ENCODE data around the gene BCKDHA.
A peak's percentile ranks its signal among the peaks of the same experiment; 100 is the strongest.
"Not testable (repeated sequence)": the region's sequence is repeated elsewhere in the genome, so short reads cannot be mapped to it uniquely, and the experiment has no call there.

BCKDHA gene

DNA sequence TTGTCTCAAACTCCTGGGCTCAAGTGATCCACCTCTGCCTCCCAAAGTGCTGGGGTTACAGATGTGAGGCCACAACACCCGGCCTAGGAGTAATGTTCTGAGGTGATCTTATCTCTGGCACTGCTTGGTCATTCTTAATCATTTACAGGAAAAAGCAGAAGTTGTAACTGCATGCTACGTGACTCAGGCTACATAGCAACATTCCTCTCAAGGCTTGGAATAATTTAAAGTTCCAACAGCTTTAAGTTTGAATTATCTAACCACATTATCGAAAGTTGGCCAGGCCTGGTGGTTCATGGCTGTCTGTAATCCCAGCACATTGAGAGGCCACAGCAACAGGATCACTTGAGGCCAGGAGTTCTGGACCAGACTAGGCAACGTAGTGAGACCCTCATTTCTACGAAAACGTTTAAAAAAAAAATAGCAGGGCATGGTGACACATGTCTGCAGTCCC, 29.7 kb upstream of the BCKDHA start:
- Histone ChIP-seq H3K27me3 (ENCODE audit: control insufficient read depth, insufficient read depth, low read length, poor library complexity, severe bottlenecking) (no peaks in the 10 kb centered on the region), H3K4me1 (ENCODE audit: control insufficient read depth, insufficient read depth, low read length) (peaks cover 6% of the 10 kb centered on the region), H3K9me3 (ENCODE audit: control insufficient read depth, low read length) (no peaks in the 10 kb centered on the region), H3K4me3 (ENCODE audit: insufficient read depth, low read depth, low read length) (no peak overlapping the region), H3K27ac (ENCODE audit: insufficient read depth, low read depth, low read length, poor library complexity, severe bottlenecking) (no peak overlapping the region), H3K36me3 (ENCODE audit: control insufficient read depth, insufficient read depth, low read length) (no peaks in the 10 kb centered on the region)
- WGBS, 2 experiments: 93% methylated on average over 6 of the region's 6 CpGs

DNA sequence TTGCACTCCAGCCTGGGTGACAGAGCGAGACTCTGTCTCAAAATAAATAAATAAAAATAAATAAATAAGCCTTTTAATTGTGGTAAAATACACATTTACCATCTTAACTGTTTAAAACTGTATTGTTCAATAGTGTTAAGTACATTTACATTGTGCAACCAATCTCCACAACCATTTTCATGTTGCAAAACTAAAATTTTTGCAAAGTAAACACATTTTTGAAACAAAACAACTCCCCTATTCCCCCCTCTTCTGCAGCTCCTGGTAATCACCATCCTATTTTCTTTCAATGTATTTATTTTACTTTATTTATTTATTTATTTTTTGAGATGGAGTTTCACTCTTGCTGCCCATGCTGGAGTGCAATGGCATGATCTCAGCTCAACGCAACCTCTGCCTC, 27.8 kb upstream of the BCKDHA start:
- no peaks in the 10 kb centered on the region for H3K27me3 ChIP-seq (ENCODE audit: control insufficient read depth, insufficient read depth, low read length, poor library complexity, severe bottlenecking)
- 94 to 96% methylated on average over 1 of the region's 2 CpGs for WGBS, 2 experiments
- no peaks in the 10 kb centered on the region for H3K36me3 ChIP-seq (ENCODE audit: control insufficient read depth, insufficient read depth, low read length)
- no peak overlapping the region for H3K27ac ChIP-seq (ENCODE audit: insufficient read depth, low read depth, low read length, poor library complexity, severe bottlenecking)
- no peaks in the 10 kb centered on the region for H3K4me1 ChIP-seq (ENCODE audit: control insufficient read depth, insufficient read depth, low read length)
- no peak overlapping the region for H3K4me3 ChIP-seq (ENCODE audit: insufficient read depth, low read depth, low read length)
- no peaks in the 10 kb centered on the region for H3K9me3 ChIP-seq (ENCODE audit: control insufficient read depth, low read length)

DNA sequence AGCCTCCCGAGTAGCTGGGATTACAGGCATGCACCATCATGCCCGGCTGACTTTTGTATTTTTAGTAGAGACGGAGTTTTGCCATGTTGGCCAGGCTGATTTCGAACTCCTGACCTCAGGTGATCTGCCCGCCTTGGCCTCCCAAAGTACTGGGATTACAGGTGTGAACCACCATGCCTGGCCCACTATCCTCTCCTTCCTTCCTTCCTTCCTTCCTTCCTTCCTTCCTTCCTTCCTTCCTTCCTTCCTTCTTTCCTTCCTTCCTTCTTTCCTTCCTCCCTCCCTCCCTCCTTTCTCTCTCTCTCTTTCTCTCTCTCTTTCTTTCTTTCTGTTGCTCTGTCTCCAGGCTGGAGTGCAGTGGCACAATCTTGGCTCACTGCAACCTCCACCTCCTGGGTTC, 26.5 kb upstream of the BCKDHA start:
- H3K4me1 ChIP-seq (ENCODE audit: control insufficient read depth, insufficient read depth, low read length); H3K36me3 ChIP-seq (ENCODE audit: control insufficient read depth, insufficient read depth, low read length): not testable (repeated sequence)
- 92 to 96% methylated on average over 5 of the region's 5 CpGs for WGBS, 2 experiments

DNA sequence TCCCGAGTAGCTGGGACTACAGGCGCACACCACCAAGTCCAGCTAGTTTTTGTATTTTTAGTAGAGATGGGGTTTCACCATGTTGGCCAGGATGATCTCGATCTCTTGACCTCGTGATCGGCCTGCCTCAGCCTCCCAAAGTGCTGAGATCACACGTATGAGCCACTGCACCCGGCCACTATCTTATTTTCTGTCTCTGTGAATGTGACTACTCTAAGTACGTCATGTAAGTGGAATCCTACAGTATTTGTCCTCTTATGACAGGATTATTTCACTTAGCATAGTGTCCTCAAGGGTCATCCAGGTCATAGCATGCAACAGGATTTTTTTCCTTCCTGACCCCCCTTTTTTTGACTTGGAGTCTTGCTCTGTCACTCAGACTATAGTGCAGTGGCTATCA, 26.1 kb upstream of the BCKDHA start:
- H3K4me3 ChIP-seq (ENCODE audit: insufficient read depth, low read depth, low read length): no peak overlapping the region
- H3K27ac ChIP-seq (ENCODE audit: insufficient read depth, low read depth, low read length, poor library complexity, severe bottlenecking): no peak overlapping the region
- no peaks in the 10 kb centered on the region for H3K27me3 ChIP-seq (ENCODE audit: control insufficient read depth, insufficient read depth, low read length, poor library complexity, severe bottlenecking)
- peaks cover 4% of the 10 kb centered on the region for H3K4me1 ChIP-seq (ENCODE audit: control insufficient read depth, insufficient read depth, low read length)
- WGBS, 2 experiments: 94% methylated on average over 8 of the region's 8 CpGs
- H3K9me3 ChIP-seq (ENCODE audit: control insufficient read depth, low read length): no peaks in the 10 kb centered on the region
- H3K36me3 ChIP-seq (ENCODE audit: control insufficient read depth, insufficient read depth, low read length): no peaks in the 10 kb centered on the region

More for the DNA sequence above, 26.5 kb upstream of the BCKDHA start:
- H3K9me3 ChIP-seq (ENCODE audit: control insufficient read depth, low read length); H3K27me3 ChIP-seq (ENCODE audit: control insufficient read depth, insufficient read depth, low read length, poor library complexity, severe bottlenecking); H3K4me3 ChIP-seq (ENCODE audit: insufficient read depth, low read depth, low read length); H3K27ac ChIP-seq (ENCODE audit: insufficient read depth, low read depth, low read length, poor library complexity, severe bottlenecking): not testable (repeated sequence)

DNA sequence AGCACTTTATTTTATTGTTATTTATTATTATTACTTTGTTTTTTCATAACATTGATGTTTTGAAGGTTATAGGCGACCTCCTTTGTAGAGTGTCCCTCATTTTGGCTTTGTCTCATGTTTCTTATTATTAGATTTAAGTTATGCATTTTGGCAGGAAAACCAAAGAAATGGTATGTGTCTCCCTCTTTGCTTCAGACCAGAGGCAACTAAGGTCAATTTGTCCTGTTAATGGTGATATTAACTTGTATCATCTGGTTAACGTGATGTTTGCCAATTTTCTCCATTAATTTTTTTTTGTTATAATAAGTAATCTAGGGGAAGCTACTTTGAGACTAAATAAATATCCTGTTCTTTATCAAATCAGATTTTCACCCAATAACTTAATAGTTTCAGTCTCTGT, 25.1 kb upstream of the BCKDHA start:
- peaks cover 4% of the 10 kb centered on the region for H3K4me1 ChIP-seq (ENCODE audit: control insufficient read depth, insufficient read depth, low read length)
- no peak overlapping the region for H3K4me3 ChIP-seq (ENCODE audit: insufficient read depth, low read depth, low read length)
- no peaks in the 10 kb centered on the region for H3K9me3 ChIP-seq (ENCODE audit: control insufficient read depth, low read length)
- WGBS, 2 experiments: 93 to 100% methylated on average over 1 to 2 of the region's 2 CpGs
- no peaks in the 10 kb centered on the region for H3K27me3 ChIP-seq (ENCODE audit: control insufficient read depth, insufficient read depth, low read length, poor library complexity, severe bottlenecking)
- no peak overlapping the region for H3K27ac ChIP-seq (ENCODE audit: insufficient read depth, low read depth, low read length, poor library complexity, severe bottlenecking)
- H3K36me3 ChIP-seq (ENCODE audit: control insufficient read depth, insufficient read depth, low read length): no peaks in the 10 kb centered on the region

DNA sequence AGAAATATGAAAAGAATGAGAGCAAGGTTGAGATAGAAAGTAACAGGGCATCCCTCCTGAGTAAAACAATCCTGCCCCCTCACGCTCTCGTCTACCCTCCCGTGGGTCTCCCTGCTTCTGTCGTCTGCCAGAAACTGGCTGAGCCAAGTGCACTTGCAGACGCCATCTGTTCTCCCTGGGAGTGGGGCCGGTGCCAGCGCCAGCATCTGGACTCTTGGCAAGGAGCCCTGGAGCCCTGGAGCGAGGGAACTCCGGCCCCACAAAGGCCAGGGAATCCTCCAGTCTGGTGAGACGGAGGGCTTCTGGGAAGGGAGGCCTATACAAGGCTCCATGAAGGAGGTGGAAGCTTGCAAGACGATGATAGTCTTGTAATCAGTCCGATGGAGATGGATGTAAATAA, 23.6 kb upstream of the BCKDHA start:
- Histone ChIP-seq H3K27me3 (ENCODE audit: control insufficient read depth, insufficient read depth, low read length, poor library complexity, severe bottlenecking) (no peaks in the 10 kb centered on the region), H3K4me3 (ENCODE audit: insufficient read depth, low read depth, low read length) (no peak overlapping the region), H3K4me1 (ENCODE audit: control insufficient read depth, insufficient read depth, low read length) (peaks cover 4% of the 10 kb centered on the region), H3K27ac (ENCODE audit: insufficient read depth, low read depth, low read length, poor library complexity, severe bottlenecking) (no peak overlapping the region), H3K9me3 (ENCODE audit: control insufficient read depth, low read length) (no peaks in the 10 kb centered on the region), H3K36me3 (ENCODE audit: control insufficient read depth, insufficient read depth, low read length) (no peaks in the 10 kb centered on the region)
- 88 to 93% methylated on average over 10 to 11 of the region's 12 CpGs for WGBS, 2 experiments

DNA sequence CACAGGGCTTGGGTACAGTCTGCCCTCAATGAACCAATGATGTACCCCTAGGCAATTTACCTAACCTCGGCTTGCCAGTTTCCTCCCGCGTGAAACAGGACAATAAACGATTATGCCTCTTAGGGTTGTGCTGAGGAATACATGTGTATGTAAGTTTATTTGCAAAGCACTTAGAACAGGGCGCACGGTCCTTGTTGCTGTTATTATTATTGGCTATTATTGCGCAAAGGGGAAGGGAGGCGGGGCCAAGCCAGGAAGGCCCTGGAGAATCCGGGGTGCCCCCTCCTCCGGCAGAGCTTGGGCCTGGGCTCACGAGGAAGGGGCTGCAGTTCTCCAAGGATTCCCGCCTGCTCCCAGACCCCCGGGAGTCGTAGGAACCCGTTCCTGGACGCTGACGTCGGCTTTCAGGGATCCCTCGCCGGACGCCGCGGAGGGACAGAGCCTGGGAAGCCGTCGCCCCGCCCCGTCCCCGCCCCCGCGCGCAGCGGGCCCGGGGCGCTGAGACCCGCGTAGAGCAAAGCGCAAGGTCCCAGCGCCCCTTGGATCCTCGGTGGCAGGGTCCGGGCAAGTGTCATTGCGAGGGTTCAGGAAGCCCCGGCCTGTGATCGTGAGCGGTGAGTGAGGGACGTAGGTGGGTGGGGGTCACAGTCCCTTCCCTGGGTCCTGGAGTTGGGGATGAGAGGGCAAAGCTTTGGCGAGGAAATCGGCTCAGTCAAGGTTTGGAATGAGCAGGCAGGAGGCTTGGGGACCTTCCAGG, 21.2 kb upstream of the BCKDHA start, which contains the start of gene TMEM91:
Gene TMEM91 (plus strand): TSS at position 293 of the 757 bp plus-strand sequence. CDS start 1,777 bp downstream, outside the sequence.
- Histone ChIP-seq H3K4me1 (ENCODE audit: control insufficient read depth, insufficient read depth, low read length) (peaks cover 4% of the 10 kb centered on the region), H3K9me3 (ENCODE audit: control insufficient read depth, low read length) (no peaks in the 10 kb centered on the region), H3K27ac (ENCODE audit: insufficient read depth, low read depth, low read length, poor library complexity, severe bottlenecking) (peak within 1 kb of the TSS; percentile 40), H3K4me3 (ENCODE audit: insufficient read depth, low read depth, low read length) (peak within 1 kb of the TSS; percentile 56), H3K36me3 (ENCODE audit: control insufficient read depth, insufficient read depth, low read length) (no peaks in the 10 kb centered on the region), H3K27me3 (ENCODE audit: control insufficient read depth, insufficient read depth, low read length, poor library complexity, severe bottlenecking) (no peaks in the 10 kb centered on the region)
- 2 to 3% methylated on average over 47 of the region's 47 CpGs for WGBS, 2 experiments

DNA sequence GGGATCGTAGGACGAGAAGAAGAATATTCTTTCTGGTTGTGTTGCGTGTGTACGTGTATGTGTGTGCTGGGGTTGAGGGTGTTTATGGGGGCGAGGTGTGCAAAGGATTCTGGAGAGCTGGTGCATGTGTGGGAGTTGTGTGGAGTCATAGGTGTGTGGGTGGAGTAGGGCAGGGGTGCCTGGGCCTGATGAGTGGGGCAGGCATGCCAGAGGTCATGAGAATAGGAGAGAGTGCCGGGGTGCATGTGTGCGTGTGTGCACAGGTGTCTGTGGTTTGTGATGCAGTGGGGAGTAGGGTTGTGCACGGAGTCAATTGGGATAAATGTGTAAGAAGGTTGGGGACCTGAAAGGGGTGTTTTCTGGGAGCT, 20.6 kb upstream of the BCKDHA start:
- H3K4me3 ChIP-seq (ENCODE audit: insufficient read depth, low read depth, low read length): peak overlapping the region; percentile 56
- H3K9me3 ChIP-seq (ENCODE audit: control insufficient read depth, low read length): no peaks in the 10 kb centered on the region
- no peaks in the 10 kb centered on the region for H3K27me3 ChIP-seq (ENCODE audit: control insufficient read depth, insufficient read depth, low read length, poor library complexity, severe bottlenecking)
- WGBS, 2 experiments: 57 to 65% methylated on average over 8 of the region's 8 CpGs
- peaks cover 4% of the 10 kb centered on the region for H3K4me1 ChIP-seq (ENCODE audit: control insufficient read depth, insufficient read depth, low read length)
- H3K36me3 ChIP-seq (ENCODE audit: control insufficient read depth, insufficient read depth, low read length): no peaks in the 10 kb centered on the region
- no peak overlapping the region for H3K27ac ChIP-seq (ENCODE audit: insufficient read depth, low read depth, low read length, poor library complexity, severe bottlenecking)

DNA sequence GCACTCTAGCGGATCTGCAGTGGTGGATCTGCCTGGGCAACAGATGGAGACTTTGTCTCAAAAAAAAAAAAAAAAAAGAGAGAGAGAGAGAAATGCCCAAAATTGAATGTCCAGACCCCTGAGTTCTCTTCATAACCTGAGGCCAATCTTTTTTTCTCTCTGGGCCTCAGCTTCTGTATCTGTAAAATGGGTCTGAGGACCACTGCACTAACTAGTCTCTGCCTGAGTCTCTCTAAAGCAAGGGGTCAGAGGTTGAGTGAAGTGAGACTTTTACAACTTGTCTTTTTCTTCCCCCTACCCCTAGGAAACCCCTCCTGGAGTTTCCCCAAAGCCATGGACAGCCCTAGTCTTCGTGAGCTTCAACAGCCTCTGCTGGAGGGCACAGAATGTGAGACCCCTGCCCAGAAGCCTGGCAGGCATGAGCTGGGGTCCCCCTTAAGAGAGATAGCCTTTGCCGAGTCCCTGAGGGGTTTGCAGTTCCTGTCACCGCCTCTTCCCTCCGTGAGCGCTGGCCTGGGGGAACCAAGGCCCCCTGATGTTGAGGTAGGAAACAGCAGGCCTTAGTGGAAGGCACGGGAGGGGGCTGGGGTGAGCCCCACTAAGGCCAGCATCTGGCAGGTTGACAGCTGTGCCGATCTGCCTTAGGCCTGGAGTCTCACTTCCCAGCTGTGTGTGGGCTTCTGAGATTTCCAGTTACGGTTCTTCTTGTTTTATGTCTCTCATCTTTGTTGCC, 19.5 kb upstream of the BCKDHA start:
- 46% methylated on average over 9 of the region's 9 CpGs for WGBS, 2 experiments
- no peaks in the 10 kb centered on the region for H3K27me3 ChIP-seq (ENCODE audit: control insufficient read depth, insufficient read depth, low read length, poor library complexity, severe bottlenecking)
- peaks cover 4% of the 10 kb centered on the region for H3K4me1 ChIP-seq (ENCODE audit: control insufficient read depth, insufficient read depth, low read length)
- no peak overlapping the region for H3K27ac ChIP-seq (ENCODE audit: insufficient read depth, low read depth, low read length, poor library complexity, severe bottlenecking)
- no peaks in the 10 kb centered on the region for H3K9me3 ChIP-seq (ENCODE audit: control insufficient read depth, low read length)
- no peaks in the 10 kb centered on the region for H3K36me3 ChIP-seq (ENCODE audit: control insufficient read depth, insufficient read depth, low read length)
- no peak overlapping the region for H3K4me3 ChIP-seq (ENCODE audit: insufficient read depth, low read depth, low read length)

DNA sequence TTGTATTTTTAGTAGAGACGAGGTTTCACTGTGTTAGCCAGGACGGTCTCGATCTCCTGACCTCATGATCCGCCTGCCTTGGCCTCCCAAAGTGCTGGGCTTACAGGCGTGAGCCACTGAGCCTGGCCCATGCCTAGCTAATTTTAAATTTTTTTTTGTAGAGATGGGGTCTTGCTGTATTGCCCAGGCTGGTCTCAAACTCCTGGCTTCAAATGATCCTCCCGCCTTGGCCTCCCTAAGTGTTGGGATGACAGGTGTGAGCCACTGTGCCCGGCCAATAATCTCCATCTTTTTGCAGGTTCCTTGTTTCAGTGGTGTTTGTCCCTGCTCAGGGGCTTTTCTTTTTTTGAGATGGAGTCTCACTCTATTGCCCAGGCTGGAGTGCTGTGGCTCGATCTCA, 16.1 kb upstream of the BCKDHA start:
- not testable (repeated sequence) for H3K36me3 ChIP-seq (ENCODE audit: control insufficient read depth, insufficient read depth, low read length); H3K4me1 ChIP-seq (ENCODE audit: control insufficient read depth, insufficient read depth, low read length); H3K9me3 ChIP-seq (ENCODE audit: control insufficient read depth, low read length); H3K27ac ChIP-seq (ENCODE audit: insufficient read depth, low read depth, low read length, poor library complexity, severe bottlenecking); H3K27me3 ChIP-seq (ENCODE audit: control insufficient read depth, insufficient read depth, low read length, poor library complexity, severe bottlenecking); H3K4me3 ChIP-seq (ENCODE audit: insufficient read depth, low read depth, low read length)
- 92 to 95% methylated on average over 8 of the region's 8 CpGs for WGBS, 2 experiments

All from ectodermal cell (in vitro differentiated cells).